ENCODE data around the gene ZNF304. TPM values are rescaled to one million over a fixed set of nuclear protein-coding genes. Genes with fewer than 3 reads are reported as not detected.

The ZNF304 gene
- total and polyA plus RNA-seq, 9 of the 15 experiments (the other 6 are each of a cell fraction or from before 2014, with no cell fraction given): 0.82 to 5.5 (median 3.6) TPM

DNA sequence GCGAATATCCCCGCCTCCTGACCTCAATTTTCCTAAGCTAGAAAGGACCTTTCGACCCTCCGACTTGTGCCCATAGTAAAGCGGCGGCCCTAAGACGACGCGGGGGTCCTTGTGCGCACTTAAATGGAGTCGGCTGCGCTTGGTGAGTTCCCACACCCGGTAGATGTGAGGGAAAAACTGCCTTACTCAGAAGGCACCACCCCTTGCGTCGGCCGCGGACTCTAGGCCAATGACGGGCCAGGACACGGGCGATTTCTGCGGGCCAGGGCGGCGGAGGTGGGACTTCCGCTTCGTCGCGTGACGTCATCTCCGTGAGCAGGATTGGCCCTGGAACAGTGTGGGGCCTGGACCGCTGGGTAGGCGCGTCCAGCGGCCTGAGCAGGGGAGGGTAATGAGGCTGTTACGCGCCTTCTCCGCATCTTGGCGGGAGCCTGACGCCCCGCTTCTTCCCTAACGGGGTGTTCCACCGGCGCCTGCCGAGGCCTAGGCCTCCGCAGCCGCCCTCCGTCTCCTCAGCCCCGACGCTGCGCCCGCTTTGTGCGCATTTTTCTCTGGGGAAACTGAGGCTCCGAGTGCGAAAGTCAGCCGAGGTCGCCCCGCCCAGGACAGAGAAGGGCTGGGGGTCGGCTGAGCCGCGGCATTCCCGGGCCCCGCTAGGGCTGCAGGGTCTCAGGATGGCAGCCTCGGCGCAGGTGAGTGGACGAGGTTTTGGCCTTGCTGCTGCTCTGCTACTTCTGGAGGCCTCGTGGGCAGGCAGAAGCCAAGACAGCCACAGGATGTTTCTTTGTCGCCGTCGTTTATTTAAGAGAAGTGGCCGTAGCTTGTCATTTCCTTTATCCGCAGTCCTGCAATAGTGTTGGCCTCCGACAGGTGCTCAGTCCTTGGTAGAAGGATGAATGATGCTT lies 30.6 kb upstream of the ZNF304 start, which contains the start of gene ZNF543 (continued):
- TF ChIP-seq, protein P1, sequence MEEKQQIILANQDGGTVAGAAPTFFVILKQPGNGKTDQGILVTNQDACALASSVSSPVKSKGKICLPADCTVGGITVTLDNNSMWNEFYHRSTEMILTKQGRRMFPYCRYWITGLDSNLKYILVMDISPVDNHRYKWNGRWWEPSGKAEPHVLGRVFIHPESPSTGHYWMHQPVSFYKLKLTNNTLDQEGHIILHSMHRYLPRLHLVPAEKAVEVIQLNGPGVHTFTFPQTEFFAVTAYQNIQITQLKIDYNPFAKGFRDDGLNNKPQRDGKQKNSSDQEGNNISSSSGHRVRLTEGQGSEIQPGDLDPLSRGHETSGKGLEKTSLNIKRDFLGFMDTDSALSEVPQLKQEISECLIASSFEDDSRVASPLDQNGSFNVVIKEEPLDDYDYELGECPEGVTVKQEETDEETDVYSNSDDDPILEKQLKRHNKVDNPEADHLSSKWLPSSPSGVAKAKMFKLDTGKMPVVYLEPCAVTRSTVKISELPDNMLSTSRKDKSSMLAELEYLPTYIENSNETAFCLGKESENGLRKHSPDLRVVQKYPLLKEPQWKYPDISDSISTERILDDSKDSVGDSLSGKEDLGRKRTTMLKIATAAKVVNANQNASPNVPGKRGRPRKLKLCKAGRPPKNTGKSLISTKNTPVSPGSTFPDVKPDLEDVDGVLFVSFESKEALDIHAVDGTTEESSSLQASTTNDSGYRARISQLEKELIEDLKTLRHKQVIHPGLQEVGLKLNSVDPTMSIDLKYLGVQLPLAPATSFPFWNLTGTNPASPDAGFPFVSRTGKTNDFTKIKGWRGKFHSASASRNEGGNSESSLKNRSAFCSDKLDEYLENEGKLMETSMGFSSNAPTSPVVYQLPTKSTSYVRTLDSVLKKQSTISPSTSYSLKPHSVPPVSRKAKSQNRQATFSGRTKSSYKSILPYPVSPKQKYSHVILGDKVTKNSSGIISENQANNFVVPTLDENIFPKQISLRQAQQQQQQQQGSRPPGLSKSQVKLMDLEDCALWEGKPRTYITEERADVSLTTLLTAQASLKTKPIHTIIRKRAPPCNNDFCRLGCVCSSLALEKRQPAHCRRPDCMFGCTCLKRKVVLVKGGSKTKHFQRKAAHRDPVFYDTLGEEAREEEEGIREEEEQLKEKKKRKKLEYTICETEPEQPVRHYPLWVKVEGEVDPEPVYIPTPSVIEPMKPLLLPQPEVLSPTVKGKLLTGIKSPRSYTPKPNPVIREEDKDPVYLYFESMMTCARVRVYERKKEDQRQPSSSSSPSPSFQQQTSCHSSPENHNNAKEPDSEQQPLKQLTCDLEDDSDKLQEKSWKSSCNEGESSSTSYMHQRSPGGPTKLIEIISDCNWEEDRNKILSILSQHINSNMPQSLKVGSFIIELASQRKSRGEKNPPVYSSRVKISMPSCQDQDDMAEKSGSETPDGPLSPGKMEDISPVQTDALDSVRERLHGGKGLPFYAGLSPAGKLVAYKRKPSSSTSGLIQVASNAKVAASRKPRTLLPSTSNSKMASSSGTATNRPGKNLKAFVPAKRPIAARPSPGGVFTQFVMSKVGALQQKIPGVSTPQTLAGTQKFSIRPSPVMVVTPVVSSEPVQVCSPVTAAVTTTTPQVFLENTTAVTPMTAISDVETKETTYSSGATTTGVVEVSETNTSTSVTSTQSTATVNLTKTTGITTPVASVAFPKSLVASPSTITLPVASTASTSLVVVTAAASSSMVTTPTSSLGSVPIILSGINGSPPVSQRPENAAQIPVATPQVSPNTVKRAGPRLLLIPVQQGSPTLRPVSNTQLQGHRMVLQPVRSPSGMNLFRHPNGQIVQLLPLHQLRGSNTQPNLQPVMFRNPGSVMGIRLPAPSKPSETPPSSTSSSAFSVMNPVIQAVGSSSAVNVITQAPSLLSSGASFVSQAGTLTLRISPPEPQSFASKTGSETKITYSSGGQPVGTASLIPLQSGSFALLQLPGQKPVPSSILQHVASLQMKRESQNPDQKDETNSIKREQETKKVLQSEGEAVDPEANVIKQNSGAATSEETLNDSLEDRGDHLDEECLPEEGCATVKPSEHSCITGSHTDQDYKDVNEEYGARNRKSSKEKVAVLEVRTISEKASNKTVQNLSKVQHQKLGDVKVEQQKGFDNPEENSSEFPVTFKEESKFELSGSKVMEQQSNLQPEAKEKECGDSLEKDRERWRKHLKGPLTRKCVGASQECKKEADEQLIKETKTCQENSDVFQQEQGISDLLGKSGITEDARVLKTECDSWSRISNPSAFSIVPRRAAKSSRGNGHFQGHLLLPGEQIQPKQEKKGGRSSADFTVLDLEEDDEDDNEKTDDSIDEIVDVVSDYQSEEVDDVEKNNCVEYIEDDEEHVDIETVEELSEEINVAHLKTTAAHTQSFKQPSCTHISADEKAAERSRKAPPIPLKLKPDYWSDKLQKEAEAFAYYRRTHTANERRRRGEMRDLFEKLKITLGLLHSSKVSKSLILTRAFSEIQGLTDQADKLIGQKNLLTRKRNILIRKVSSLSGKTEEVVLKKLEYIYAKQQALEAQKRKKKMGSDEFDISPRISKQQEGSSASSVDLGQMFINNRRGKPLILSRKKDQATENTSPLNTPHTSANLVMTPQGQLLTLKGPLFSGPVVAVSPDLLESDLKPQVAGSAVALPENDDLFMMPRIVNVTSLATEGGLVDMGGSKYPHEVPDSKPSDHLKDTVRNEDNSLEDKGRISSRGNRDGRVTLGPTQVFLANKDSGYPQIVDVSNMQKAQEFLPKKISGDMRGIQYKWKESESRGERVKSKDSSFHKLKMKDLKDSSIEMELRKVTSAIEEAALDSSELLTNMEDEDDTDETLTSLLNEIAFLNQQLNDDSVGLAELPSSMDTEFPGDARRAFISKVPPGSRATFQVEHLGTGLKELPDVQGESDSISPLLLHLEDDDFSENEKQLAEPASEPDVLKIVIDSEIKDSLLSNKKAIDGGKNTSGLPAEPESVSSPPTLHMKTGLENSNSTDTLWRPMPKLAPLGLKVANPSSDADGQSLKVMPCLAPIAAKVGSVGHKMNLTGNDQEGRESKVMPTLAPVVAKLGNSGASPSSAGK (IDR thresholded peaks at IDR 0.05): peak; percentile 57
- TF ChIP-seq SETDB1 (IDR thresholded peaks at IDR 0.05; ENCODE audit: low read length): no peak
- peak; percentile 66 for TF ChIP-seq L3MBTL2 (IDR thresholded peaks at IDR 0.05)
- TF ChIP-seq CBX1 (IDR thresholded peaks at IDR 0.05; ENCODE audit: low read depth): peak; percentile 83; the same call in 1 of the 2 replicates
- peak; percentile 74 for TF ChIP-seq POLR2H (tag; IDR thresholded peaks at IDR 0.05; ENCODE audit: low read depth)
- TF ChIP-seq, protein P2, sequence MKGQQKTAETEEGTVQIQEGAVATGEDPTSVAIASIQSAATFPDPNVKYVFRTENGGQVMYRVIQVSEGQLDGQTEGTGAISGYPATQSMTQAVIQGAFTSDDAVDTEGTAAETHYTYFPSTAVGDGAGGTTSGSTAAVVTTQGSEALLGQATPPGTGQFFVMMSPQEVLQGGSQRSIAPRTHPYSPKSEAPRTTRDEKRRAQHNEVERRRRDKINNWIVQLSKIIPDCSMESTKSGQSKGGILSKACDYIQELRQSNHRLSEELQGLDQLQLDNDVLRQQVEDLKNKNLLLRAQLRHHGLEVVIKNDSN (CRISPR knock-in tag; IDR thresholded peaks at IDR 0.05): no peak
- no peak for TF ChIP-seq MIER1 (IDR thresholded peaks at IDR 0.05; ENCODE audit: low read depth)
- TF ChIP-seq ARID1B (IDR thresholded peaks at IDR 0.05): no peak
- TF ChIP-seq, protein P3, sequence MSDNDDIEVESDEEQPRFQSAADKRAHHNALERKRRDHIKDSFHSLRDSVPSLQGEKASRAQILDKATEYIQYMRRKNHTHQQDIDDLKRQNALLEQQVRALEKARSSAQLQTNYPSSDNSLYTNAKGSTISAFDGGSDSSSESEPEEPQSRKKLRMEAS (CRISPR knock-in tag; IDR thresholded peaks at IDR 0.05): peak; percentile 20; the same call in 1 of the 2 replicates
- peak; percentile 45; the same call in 1 of the 2 replicates for TF ChIP-seq SPI1 (IDR thresholded peaks at IDR 0.05; ENCODE audit: borderline replicate concordance, low read depth, low read length)
- peak; percentile 83 for TF ChIP-seq PHF20 (IDR thresholded peaks at IDR 0.05; ENCODE audit: partially characterized antibody)
- TF ChIP-seq ZKSCAN1 (IDR thresholded peaks at IDR 0.05; ENCODE audit: low read depth, low read length): no peak
- TF ChIP-seq DIDO1 (tag; IDR thresholded peaks at IDR 0.05; ENCODE audit: low read depth): peak; percentile 60; the same call in 1 of the 2 replicates
- TF ChIP-seq, protein P4, sequence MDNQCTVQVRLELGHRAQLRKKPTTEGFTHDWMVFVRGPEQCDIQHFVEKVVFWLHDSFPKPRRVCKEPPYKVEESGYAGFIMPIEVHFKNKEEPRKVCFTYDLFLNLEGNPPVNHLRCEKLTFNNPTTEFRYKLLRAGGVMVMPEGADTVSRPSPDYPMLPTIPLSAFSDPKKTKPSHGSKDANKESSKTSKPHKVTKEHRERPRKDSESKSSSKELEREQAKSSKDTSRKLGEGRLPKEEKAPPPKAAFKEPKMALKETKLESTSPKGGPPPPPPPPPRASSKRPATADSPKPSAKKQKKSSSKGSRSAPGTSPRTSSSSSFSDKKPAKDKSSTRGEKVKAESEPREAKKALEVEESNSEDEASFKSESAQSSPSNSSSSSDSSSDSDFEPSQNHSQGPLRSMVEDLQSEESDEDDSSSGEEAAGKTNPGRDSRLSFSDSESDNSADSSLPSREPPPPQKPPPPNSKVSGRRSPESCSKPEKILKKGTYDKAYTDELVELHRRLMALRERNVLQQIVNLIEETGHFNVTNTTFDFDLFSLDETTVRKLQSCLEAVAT (IDR thresholded peaks at IDR 0.05): no peak
